HepG2 (cell line): ENCODE results near the gene C3orf38. TPM values are rescaled to one million over a fixed set of nuclear protein-coding genes. Genes with fewer than 3 reads are reported as not detected.

Experiments
- CREB3 ChIP-seq: sonication (generic); formaldehyde crosslinking; IDR thresholded peaks from 2 replicates; pipeline ENCODE4 v1.5.0; 2020; ENCODE audit warnings: missing genetic modification reagents
- NR2F1 ChIP-seq, 2 experiments: fragments of 450-650 bp in 1 of 2; formaldehyde crosslinking in 1 of 2; IDR thresholded peaks; 2 replicates each; pipeline versions ENCODE4 v1.5.0 to v1.6.1; 2016 to 2020; ENCODE audit warnings: mild to moderate bottlenecking in 1 of 2, missing compliant biosample characterization in 1 of 2, missing genetic modification reagents in 1 of 2, moderate library complexity in 1 of 2
- PHF5A ChIP-seq: IDR thresholded peaks from one replicate; pipeline ENCODE4 v1.6.1; 2018; ENCODE audit warnings: low read depth, missing genetic modification reagents; ENCODE audit not compliant: unreplicated experiment
- POLR2AphosphoS2 ChIP-seq: IDR thresholded peaks from 2 replicates; pipeline ENCODE4 v1.6.1; 2011; ENCODE audit warnings: low read depth, low read length, improper control_type of control experiment
- STAG1 ChIP-seq: sonication (generic); formaldehyde crosslinking; IDR thresholded peaks from 2 replicates; pipeline ENCODE4 v1.4.0; 2020; ENCODE audit warnings: missing genetic modification reagents
- ZFP36 ChIP-seq: fragments of 150-350 bp; IDR thresholded peaks from 2 replicates; pipeline ENCODE4 v1.6.1; 2018; ENCODE audit warnings: borderline replicate concordance, low read length, low read depth; ENCODE audit not compliant: partially characterized antibody
- polyA plus RNA-seq, 8 experiments: library from polyadenylated mRNA; depleted of rRNA in 3 of 8; stranded (reverse) in 7 of 8; unstranded in 1 of 8; fragments of >200 nt; fragmentation: Illumina TruSeq in 4 of 8; extraction: Trizol in 4 of 8; gene quantifications; 2 replicates each; pipeline versions ENCODE4 v1.2.1 to v1.2.3, GENCODE V29; 2011 to 2016; ENCODE audit warnings: low read depth in 4 of 8, missing spikeins in 1 of 8, mixed read lengths in 1 of 8; ENCODE audit not compliant: insufficient read depth in 1 of 8
- total RNA-seq, 5 experiments: library from RNA; depleted of rRNA; stranded (reverse); fragments of >200 nt; fragmentation: Illumina TruSeq; extraction: Trizol; gene quantifications; 2 replicates each; pipeline ENCODE4 v1.2.3, GENCODE V29; 2016; ENCODE audit warnings: low read depth in 1 of 5
- TF ChIP-seq, protein P1 (sequence below): sonication (generic); formaldehyde crosslinking; IDR thresholded peaks from 2 replicates; pipeline ENCODE4 v1.5.0; 2020; ENCODE audit warnings: mild to moderate bottlenecking, missing genetic modification reagents, borderline replicate concordance
- TF ChIP-seq, protein P2 (sequence below): sonication (generic); formaldehyde crosslinking; IDR thresholded peaks from 2 replicates; pipeline ENCODE4 v1.5.1; 2020; ENCODE audit warnings: mild to moderate bottlenecking, missing genetic modification reagents
- TF ChIP-seq, protein P3 (sequence below), 2 experiments: sonication (generic) in 1 of 2; formaldehyde crosslinking in 1 of 2; IDR thresholded peaks; 2 replicates each; pipeline versions ENCODE4 v1.4.0 to v1.6.1; 2016 to 2020; ENCODE audit warnings: borderline replicate concordance in 1 of 2, low read depth in 1 of 2, mild to moderate bottlenecking in 1 of 2, missing genetic modification reagents in 1 of 2

The C3orf38 gene
- total and polyA plus RNA-seq, 2 of the 13 experiments (the other 11 are each of a cell fraction or from before 2014, with no cell fraction given): 6.0 to 17.5 TPM

DNA sequence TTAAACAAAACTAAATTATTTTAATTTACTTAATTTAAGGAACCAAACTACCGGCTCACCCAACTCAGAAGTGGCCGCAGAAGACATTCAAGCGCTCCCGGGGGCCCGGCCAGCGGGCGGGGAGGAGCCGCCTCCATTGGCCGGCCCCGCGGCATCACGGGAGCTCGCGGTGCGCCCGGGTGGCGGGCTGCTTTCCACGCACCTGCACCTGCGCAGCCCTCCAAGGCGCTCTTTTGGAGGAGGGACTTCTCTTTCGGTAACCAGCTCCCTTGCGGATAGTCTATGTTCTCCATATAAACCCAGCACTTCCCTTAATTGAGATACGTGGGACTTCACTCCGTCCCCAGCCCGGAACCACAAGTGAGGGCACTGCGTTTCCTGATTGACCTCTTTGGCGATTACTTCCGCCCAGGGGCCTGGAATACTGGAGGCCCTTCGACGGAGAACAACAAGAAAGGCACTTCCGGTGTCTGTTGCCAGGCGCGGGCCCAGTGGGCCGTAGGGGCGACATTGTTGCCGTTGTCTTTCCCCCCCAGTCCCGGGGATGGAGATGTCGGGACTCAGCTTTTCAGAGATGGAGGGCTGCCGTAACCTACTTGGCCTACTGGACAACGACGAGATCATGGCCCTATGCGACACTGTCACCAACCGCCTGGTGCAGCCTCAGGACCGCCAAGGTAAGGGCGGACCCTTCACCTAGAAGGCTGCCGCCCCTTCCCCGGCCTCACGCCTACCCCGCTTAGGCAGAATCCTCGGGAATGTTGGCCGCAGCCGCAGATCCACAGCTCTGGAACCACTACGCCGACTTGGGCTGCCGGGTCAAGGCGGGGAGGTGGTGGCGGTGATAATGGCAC is at the start of gene C3orf38 (continued):
- TF ChIP-seq, protein P1, sequence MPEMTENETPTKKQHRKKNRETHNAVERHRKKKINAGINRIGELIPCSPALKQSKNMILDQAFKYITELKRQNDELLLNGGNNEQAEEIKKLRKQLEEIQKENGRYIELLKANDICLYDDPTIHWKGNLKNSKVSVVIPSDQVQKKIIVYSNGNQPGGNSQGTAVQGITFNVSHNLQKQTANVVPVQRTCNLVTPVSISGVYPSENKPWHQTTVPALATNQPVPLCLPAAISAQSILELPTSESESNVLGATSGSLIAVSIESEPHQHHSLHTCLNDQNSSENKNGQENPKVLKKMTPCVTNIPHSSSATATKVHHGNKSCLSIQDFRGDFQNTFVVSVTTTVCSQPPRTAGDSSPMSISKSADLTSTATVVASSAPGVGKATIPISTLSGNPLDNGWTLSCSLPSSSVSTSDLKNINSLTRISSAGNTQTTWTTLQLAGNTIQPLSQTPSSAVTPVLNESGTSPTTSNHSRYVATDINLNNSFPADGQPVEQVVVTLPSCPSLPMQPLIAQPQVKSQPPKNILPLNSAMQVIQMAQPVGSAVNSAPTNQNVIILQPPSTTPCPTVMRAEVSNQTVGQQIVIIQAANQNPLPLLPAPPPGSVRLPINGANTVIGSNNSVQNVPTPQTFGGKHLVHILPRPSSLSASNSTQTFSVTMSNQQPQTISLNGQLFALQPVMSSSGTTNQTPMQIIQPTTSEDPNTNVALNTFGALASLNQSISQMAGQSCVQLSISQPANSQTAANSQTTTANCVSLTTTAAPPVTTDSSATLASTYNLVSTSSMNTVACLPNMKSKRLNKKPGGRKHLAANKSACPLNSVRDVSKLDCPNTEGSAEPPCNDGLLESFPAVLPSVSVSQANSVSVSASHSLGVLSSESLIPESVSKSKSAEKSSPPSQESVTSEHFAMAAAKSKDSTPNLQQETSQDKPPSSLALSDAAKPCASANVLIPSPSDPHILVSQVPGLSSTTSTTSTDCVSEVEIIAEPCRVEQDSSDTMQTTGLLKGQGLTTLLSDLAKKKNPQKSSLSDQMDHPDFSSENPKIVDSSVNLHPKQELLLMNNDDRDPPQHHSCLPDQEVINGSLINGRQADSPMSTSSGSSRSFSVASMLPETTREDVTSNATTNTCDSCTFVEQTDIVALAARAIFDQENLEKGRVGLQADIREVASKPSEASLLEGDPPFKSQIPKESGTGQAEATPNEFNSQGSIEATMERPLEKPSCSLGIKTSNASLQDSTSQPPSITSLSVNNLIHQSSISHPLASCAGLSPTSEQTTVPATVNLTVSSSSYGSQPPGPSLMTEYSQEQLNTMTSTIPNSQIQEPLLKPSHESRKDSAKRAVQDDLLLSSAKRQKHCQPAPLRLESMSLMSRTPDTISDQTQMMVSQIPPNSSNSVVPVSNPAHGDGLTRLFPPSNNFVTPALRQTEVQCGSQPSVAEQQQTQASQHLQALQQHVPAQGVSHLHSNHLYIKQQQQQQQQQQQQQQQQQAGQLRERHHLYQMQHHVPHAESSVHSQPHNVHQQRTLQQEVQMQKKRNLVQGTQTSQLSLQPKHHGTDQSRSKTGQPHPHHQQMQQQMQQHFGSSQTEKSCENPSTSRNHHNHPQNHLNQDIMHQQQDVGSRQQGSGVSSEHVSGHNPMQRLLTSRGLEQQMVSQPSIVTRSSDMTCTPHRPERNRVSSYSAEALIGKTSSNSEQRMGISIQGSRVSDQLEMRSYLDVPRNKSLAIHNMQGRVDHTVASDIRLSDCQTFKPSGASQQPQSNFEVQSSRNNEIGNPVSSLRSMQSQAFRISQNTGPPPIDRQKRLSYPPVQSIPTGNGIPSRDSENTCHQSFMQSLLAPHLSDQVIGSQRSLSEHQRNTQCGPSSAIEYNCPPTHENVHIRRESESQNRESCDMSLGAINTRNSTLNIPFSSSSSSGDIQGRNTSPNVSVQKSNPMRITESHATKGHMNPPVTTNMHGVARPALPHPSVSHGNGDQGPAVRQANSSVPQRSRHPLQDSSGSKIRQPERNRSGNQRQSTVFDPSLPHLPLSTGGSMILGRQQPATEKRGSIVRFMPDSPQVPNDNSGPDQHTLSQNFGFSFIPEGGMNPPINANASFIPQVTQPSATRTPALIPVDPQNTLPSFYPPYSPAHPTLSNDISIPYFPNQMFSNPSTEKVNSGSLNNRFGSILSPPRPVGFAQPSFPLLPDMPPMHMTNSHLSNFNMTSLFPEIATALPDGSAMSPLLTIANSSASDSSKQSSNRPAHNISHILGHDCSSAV (CRISPR knock-in tag): no peak
- TF ChIP-seq ZFP36: no peak
- TF ChIP-seq, protein P2, sequence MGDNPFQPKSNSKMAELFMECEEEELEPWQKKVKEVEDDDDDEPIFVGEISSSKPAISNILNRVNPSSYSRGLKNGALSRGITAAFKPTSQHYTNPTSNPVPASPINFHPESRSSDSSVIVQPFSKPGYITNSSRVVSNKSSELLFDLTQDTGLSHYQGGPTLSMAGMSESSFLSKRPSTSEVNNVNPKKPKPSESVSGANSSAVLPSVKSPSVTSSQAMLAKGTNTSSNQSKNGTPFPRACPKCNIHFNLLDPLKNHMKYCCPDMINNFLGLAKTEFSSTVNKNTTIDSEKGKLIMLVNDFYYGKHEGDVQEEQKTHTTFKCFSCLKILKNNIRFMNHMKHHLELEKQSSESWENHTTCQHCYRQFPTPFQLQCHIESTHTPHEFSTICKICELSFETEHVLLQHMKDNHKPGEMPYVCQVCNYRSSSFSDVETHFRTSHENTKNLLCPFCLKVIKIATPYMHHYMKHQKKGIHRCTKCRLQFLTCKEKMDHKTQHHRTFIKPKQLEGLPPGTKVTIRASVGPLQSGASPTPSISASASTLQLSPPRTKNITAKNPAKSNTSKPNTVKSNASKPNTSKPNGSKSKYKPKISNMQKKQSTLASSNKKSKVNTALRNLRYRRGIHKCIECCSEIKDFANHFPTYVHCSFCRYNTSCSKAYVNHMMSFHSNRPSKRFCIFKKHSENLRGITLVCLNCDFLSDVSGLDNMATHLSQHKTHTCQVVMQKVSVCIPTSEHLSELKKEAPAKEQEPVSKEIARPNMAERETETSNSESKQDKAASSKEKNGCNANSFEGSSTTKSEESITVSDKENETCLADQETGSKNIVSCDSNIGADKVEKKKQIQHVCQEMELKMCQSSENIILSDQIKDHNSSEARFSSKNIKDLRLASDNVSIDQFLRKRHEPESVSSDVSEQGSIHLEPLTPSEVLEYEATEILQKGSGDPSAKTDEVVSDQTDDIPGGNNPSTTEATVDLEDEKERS (CRISPR knock-in tag): no peak
- no peak for TF ChIP-seq PHF5A (CRISPR knock-in tag)
- no peak for TF ChIP-seq POLR2AphosphoS2
- TF ChIP-seq, protein P3, sequence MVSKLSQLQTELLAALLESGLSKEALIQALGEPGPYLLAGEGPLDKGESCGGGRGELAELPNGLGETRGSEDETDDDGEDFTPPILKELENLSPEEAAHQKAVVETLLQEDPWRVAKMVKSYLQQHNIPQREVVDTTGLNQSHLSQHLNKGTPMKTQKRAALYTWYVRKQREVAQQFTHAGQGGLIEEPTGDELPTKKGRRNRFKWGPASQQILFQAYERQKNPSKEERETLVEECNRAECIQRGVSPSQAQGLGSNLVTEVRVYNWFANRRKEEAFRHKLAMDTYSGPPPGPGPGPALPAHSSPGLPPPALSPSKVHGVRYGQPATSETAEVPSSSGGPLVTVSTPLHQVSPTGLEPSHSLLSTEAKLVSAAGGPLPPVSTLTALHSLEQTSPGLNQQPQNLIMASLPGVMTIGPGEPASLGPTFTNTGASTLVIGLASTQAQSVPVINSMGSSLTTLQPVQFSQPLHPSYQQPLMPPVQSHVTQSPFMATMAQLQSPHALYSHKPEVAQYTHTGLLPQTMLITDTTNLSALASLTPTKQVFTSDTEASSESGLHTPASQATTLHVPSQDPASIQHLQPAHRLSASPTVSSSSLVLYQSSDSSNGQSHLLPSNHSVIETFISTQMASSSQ (IDR thresholded peaks at IDR 0.05; ENCODE audit: low read depth): no peak
- TF ChIP-seq, protein P3 (CRISPR knock-in tag; IDR thresholded peaks at IDR 0.05; ENCODE audit: borderline replicate concordance): peak; percentile 50; the same call in 1 of the 2 replicates
- TF ChIP-seq NR2F1 (CRISPR knock-in tag; IDR thresholded peaks at IDR 0.05): peak in 1 of 2 experiments; percentile 68; a peak in 1 of 4 replicates
- TF ChIP-seq CREB3 (CRISPR knock-in tag): no peak
- no peak for TF ChIP-seq STAG1 (CRISPR knock-in tag)
